GM23338 (cell line): ENCODE results near the gene MICB. TPM values are rescaled to one million over a fixed set of nuclear protein-coding genes. Genes with fewer than 3 reads are reported as not detected.

Experiments
- ATAC-seq: fragments of 200-7000 bp; cut with Tn5 transposase; 3 replicates; pipeline ENCODE4 v1.9.1; 2020
- DNase-seq: peaks from one replicate; pipeline ENCODE4 v3.0.0-alpha.2; 2015; ENCODE audit warnings: low spot score
- H2AFZ ChIP-seq: fragments of 200-600 bp; sonication (generic); 2 replicates; pipeline ENCODE4 v1.8.0; 2016; ENCODE audit warnings: antibody characterized with exemption, mild to moderate bottlenecking, moderate library complexity
- H3F3A ChIP-seq: fragments of 200-600 bp; sonication (generic); replicated peaks from 2 replicates; pipeline ENCODE4 v1.8.0; 2017; ENCODE audit warnings: antibody characterized with exemption, mixed run types, low read depth
- H3K27ac ChIP-seq: fragments of 200-600 bp; sonication (generic); 2 replicates; pipeline ENCODE4 v1.6.1; 2016; ENCODE audit warnings: low read depth
- H3K27me3 ChIP-seq: fragments of 200-600 bp; sonication (generic); 2 replicates; pipeline ENCODE4 v1.8.0; 2016; ENCODE audit warnings: mild to moderate bottlenecking, mixed run types, moderate library complexity; ENCODE audit not compliant: insufficient read depth
- H3K36me3 ChIP-seq: fragments of 200-600 bp; sonication (generic); 2 replicates; pipeline ENCODE4 v1.8.0; 2016; ENCODE audit warnings: mild to moderate bottlenecking; ENCODE audit not compliant: insufficient read depth
- H3K4me1 ChIP-seq: fragments of 200-600 bp; sonication (generic); 2 replicates; pipeline ENCODE4 v1.8.0; 2016; ENCODE audit warnings: mild to moderate bottlenecking, moderate library complexity; ENCODE audit not compliant: insufficient read depth
- H3K4me2 ChIP-seq: fragments of 200-600 bp; sonication (generic); 2 replicates; pipeline ENCODE4 v1.7.1; 2017; ENCODE audit warnings: mixed run types
- H3K4me3 ChIP-seq: fragments of 200-600 bp; sonication (generic); 2 replicates; pipeline ENCODE4 v1.6.1; 2016; ENCODE audit warnings: mixed run types
- H3K79me2 ChIP-seq: fragments of 200-600 bp; sonication (generic); replicated peaks from 2 replicates; pipeline ENCODE4 v1.8.0; 2017; ENCODE audit warnings: mild to moderate bottlenecking; ENCODE audit not compliant: insufficient read depth
- H3K9me2 ChIP-seq: fragments of 200-600 bp; sonication (generic); 2 replicates; pipeline ENCODE4 v1.8.0; 2017; ENCODE audit not compliant: insufficient read depth
- H4K20me1 ChIP-seq: fragments of 200-600 bp; sonication (generic); replicated peaks from 2 replicates; pipeline ENCODE4 v1.8.0; 2017; ENCODE audit warnings: mild to moderate bottlenecking; ENCODE audit not compliant: insufficient read depth
- H3K27ac Mint-ChIP-seq: 2 replicates; pipeline ENCODE4 v1.8.0; 2020; ENCODE audit warnings: inconsistent platforms, mild to moderate bottlenecking, moderate library complexity, mixed read lengths
- H3K27me3 Mint-ChIP-seq: 3 replicates; pipeline ENCODE4 v1.8.0; 2022; ENCODE audit warnings: low read depth, mild to moderate bottlenecking, moderate library complexity, mixed read lengths, inconsistent platforms; ENCODE audit not compliant: insufficient read depth, poor library complexity
- H3K36me3 Mint-ChIP-seq: 3 replicates; pipeline ENCODE4 v1.8.0; 2021; ENCODE audit warnings: low read depth, mild to moderate bottlenecking, inconsistent platforms, moderate library complexity, mixed read lengths
- H3K4me1 Mint-ChIP-seq: 3 replicates; pipeline ENCODE4 v1.8.0; 2020; ENCODE audit warnings: mild to moderate bottlenecking, inconsistent platforms, mixed read lengths
- H3K4me3 Mint-ChIP-seq: 3 replicates; pipeline ENCODE4 v1.8.0; 2021; ENCODE audit warnings: moderate library complexity, mild to moderate bottlenecking, inconsistent platforms, mixed read lengths
- H3K9me3 Mint-ChIP-seq: 3 replicates; pipeline ENCODE4 v1.8.0; 2020; ENCODE audit warnings: moderate library complexity, mild to moderate bottlenecking, inconsistent platforms, mixed read lengths
- CREB1 ChIP-seq: fragments of 250-450 bp; sonication (Bioruptor Pico); IDR thresholded peaks from 2 replicates; pipeline ENCODE4 v1.5.0; 2020; ENCODE audit warnings: low read depth, mild to moderate bottlenecking, moderate library complexity
- EZH2 ChIP-seq: fragments of 200-600 bp; sonication (generic); IDR thresholded peaks from one replicate; pipeline ENCODE4 v1.8.0; 2017; ENCODE audit warnings: antibody characterized with exemption, mild to moderate bottlenecking, low read depth; ENCODE audit not compliant: unreplicated experiment
- EZH2phosphoT487 ChIP-seq: fragments of 200-600 bp; sonication (generic); IDR thresholded peaks from one replicate; pipeline ENCODE4 v1.8.1; 2018; ENCODE audit warnings: antibody characterized with exemption; ENCODE audit not compliant: unreplicated experiment
- JUNB ChIP-seq: IDR thresholded peaks from one replicate; pipeline ENCODE4 v1.6.1; 2016; ENCODE audit warnings: antibody characterized with exemption; ENCODE audit not compliant: unreplicated experiment
- NANOG ChIP-seq: IDR thresholded peaks from 2 replicates; pipeline ENCODE4 v1.6.1; 2016; ENCODE audit warnings: antibody characterized with exemption, borderline replicate concordance
- POLR2AphosphoS5 ChIP-seq: IDR thresholded peaks from 2 replicates; pipeline ENCODE4 v1.6.1; 2016; ENCODE audit warnings: antibody characterized with exemption, low read depth
- STAT1 ChIP-seq: IDR thresholded peaks from one replicate; pipeline ENCODE4 v1.6.1; 2016; ENCODE audit warnings: antibody characterized with exemption; ENCODE audit not compliant: unreplicated experiment
- ZNF114 ChIP-seq: fragments of 250-450 bp; sonication (Bioruptor Pico); IDR thresholded peaks from 2 replicates; pipeline ENCODE4 v1.5.0; 2020; ENCODE audit warnings: mild to moderate bottlenecking, moderate library complexity
- ZNF331 ChIP-seq: fragments of 250-450 bp; sonication (Bioruptor Pico); IDR thresholded peaks from 2 replicates; pipeline ENCODE4 v1.5.0; 2020; ENCODE audit warnings: low read depth, mild to moderate bottlenecking, moderate library complexity
- polyA plus RNA-seq: library from polyadenylated mRNA; unstranded; fragments of >200 nt; fragmentation: Nextera tagmentation; extraction: Ambion mirVana; gene quantifications from 2 replicates; pipeline ENCODE4 v1.2.1, GENCODE V29; 2016
- total RNA-seq: library from RNA; depleted of rRNA; stranded (reverse); fragments of >200 nt; shearing (Covaris generic); gene quantifications from 2 replicates; pipeline ENCODE4 v1.2.3, GENCODE V29; 2014
- TF ChIP-seq, protein P1 (sequence below): IDR thresholded peaks from one replicate; pipeline ENCODE4 v1.6.1; 2018; ENCODE audit warnings: antibody characterized with exemption; ENCODE audit not compliant: unreplicated experiment
- TF ChIP-seq, protein P2 (sequence below), 2 experiments: fragments of 200-600 bp in 1 of 2; sonication (generic) in 1 of 2; conservative IDR thresholded peaks; 2 replicates each; pipeline versions ENCODE4 v1.5.1 to v1.6.1; 2016 to 2017; ENCODE audit warnings: antibody characterized with exemption in 2 of 2, low read depth in 2 of 2, mild to moderate bottlenecking in 2 of 2, moderate library complexity in 1 of 2
- TF ChIP-seq, protein P3 (sequence below): IDR thresholded peaks from 2 replicates; pipeline ENCODE4 v1.6.1; 2016; ENCODE audit warnings: antibody characterized with exemption
- TF ChIP-seq, protein P4 (sequence below): fragments of 250-450 bp; sonication (Bioruptor Pico); IDR thresholded peaks from 2 replicates; pipeline ENCODE4 v1.5.0; 2020; ENCODE audit warnings: mild to moderate bottlenecking, moderate library complexity

MICB gene
- total and polyA plus RNA-seq, 2 experiments from 2014 or later: 9.2 to 23.8 TPM

DNA sequence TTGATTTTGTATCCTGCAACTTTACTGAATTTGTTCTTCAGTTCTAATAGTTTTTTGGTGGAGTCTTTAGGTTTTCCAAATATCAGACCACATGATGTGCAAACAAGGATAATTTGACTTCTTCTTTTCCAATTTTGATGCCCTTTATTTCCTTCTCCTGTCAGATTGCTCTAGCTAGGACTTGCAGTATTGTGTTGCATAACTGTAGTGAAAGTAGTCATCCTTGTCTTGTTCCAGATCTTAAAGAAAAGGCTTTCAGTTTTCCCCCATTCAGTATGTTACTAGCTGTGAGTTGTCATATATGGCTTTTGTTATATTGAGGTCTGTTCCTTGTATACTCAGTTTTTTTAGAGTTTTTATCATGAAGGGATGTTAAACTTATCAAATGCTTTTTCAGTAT is 4.6 kb downstream of the MICB start:
- no peak overlapping the region for H3K4me3 ChIP-seq
- H3K4me2 ChIP-seq: no peak overlapping the region
- peaks cover 14% of the 10 kb centered on the region for H4K20me1 ChIP-seq
- H3F3A ChIP-seq: no peaks in the 10 kb centered on the region
- H3K4me1 ChIP-seq: peaks cover 8% of the 10 kb centered on the region
- H3K27ac Mint-ChIP-seq: no peak overlapping the region
- peaks cover 12% of the 10 kb centered on the region; the same call in 1 of the 2 replicates for H3K27me3 ChIP-seq
- TF ChIP-seq, protein P1, sequence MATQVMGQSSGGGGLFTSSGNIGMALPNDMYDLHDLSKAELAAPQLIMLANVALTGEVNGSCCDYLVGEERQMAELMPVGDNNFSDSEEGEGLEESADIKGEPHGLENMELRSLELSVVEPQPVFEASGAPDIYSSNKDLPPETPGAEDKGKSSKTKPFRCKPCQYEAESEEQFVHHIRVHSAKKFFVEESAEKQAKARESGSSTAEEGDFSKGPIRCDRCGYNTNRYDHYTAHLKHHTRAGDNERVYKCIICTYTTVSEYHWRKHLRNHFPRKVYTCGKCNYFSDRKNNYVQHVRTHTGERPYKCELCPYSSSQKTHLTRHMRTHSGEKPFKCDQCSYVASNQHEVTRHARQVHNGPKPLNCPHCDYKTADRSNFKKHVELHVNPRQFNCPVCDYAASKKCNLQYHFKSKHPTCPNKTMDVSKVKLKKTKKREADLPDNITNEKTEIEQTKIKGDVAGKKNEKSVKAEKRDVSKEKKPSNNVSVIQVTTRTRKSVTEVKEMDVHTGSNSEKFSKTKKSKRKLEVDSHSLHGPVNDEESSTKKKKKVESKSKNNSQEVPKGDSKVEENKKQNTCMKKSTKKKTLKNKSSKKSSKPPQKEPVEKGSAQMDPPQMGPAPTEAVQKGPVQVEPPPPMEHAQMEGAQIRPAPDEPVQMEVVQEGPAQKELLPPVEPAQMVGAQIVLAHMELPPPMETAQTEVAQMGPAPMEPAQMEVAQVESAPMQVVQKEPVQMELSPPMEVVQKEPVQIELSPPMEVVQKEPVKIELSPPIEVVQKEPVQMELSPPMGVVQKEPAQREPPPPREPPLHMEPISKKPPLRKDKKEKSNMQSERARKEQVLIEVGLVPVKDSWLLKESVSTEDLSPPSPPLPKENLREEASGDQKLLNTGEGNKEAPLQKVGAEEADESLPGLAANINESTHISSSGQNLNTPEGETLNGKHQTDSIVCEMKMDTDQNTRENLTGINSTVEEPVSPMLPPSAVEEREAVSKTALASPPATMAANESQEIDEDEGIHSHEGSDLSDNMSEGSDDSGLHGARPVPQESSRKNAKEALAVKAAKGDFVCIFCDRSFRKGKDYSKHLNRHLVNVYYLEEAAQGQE: no peak
- no peak for TF ChIP-seq ZNF114 (CRISPR knock-in tag)
- TF ChIP-seq JUNB: no peak
- no peak for TF ChIP-seq STAT1
- TF ChIP-seq ZNF331: no peak
- TF ChIP-seq, protein P2, sequence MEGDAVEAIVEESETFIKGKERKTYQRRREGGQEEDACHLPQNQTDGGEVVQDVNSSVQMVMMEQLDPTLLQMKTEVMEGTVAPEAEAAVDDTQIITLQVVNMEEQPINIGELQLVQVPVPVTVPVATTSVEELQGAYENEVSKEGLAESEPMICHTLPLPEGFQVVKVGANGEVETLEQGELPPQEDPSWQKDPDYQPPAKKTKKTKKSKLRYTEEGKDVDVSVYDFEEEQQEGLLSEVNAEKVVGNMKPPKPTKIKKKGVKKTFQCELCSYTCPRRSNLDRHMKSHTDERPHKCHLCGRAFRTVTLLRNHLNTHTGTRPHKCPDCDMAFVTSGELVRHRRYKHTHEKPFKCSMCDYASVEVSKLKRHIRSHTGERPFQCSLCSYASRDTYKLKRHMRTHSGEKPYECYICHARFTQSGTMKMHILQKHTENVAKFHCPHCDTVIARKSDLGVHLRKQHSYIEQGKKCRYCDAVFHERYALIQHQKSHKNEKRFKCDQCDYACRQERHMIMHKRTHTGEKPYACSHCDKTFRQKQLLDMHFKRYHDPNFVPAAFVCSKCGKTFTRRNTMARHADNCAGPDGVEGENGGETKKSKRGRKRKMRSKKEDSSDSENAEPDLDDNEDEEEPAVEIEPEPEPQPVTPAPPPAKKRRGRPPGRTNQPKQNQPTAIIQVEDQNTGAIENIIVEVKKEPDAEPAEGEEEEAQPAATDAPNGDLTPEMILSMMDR (conservative IDR thresholded peaks at IDR 0.05; ENCODE audit: low read depth in 2 of 2): no peak
- no peak for TF ChIP-seq NANOG
- TF ChIP-seq, protein P3, sequence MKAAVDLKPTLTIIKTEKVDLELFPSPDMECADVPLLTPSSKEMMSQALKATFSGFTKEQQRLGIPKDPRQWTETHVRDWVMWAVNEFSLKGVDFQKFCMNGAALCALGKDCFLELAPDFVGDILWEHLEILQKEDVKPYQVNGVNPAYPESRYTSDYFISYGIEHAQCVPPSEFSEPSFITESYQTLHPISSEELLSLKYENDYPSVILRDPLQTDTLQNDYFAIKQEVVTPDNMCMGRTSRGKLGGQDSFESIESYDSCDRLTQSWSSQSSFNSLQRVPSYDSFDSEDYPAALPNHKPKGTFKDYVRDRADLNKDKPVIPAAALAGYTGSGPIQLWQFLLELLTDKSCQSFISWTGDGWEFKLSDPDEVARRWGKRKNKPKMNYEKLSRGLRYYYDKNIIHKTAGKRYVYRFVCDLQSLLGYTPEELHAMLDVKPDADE: no peak
- no peak for TF ChIP-seq CREB1 (CRISPR knock-in tag)
- TF ChIP-seq, protein P4, sequence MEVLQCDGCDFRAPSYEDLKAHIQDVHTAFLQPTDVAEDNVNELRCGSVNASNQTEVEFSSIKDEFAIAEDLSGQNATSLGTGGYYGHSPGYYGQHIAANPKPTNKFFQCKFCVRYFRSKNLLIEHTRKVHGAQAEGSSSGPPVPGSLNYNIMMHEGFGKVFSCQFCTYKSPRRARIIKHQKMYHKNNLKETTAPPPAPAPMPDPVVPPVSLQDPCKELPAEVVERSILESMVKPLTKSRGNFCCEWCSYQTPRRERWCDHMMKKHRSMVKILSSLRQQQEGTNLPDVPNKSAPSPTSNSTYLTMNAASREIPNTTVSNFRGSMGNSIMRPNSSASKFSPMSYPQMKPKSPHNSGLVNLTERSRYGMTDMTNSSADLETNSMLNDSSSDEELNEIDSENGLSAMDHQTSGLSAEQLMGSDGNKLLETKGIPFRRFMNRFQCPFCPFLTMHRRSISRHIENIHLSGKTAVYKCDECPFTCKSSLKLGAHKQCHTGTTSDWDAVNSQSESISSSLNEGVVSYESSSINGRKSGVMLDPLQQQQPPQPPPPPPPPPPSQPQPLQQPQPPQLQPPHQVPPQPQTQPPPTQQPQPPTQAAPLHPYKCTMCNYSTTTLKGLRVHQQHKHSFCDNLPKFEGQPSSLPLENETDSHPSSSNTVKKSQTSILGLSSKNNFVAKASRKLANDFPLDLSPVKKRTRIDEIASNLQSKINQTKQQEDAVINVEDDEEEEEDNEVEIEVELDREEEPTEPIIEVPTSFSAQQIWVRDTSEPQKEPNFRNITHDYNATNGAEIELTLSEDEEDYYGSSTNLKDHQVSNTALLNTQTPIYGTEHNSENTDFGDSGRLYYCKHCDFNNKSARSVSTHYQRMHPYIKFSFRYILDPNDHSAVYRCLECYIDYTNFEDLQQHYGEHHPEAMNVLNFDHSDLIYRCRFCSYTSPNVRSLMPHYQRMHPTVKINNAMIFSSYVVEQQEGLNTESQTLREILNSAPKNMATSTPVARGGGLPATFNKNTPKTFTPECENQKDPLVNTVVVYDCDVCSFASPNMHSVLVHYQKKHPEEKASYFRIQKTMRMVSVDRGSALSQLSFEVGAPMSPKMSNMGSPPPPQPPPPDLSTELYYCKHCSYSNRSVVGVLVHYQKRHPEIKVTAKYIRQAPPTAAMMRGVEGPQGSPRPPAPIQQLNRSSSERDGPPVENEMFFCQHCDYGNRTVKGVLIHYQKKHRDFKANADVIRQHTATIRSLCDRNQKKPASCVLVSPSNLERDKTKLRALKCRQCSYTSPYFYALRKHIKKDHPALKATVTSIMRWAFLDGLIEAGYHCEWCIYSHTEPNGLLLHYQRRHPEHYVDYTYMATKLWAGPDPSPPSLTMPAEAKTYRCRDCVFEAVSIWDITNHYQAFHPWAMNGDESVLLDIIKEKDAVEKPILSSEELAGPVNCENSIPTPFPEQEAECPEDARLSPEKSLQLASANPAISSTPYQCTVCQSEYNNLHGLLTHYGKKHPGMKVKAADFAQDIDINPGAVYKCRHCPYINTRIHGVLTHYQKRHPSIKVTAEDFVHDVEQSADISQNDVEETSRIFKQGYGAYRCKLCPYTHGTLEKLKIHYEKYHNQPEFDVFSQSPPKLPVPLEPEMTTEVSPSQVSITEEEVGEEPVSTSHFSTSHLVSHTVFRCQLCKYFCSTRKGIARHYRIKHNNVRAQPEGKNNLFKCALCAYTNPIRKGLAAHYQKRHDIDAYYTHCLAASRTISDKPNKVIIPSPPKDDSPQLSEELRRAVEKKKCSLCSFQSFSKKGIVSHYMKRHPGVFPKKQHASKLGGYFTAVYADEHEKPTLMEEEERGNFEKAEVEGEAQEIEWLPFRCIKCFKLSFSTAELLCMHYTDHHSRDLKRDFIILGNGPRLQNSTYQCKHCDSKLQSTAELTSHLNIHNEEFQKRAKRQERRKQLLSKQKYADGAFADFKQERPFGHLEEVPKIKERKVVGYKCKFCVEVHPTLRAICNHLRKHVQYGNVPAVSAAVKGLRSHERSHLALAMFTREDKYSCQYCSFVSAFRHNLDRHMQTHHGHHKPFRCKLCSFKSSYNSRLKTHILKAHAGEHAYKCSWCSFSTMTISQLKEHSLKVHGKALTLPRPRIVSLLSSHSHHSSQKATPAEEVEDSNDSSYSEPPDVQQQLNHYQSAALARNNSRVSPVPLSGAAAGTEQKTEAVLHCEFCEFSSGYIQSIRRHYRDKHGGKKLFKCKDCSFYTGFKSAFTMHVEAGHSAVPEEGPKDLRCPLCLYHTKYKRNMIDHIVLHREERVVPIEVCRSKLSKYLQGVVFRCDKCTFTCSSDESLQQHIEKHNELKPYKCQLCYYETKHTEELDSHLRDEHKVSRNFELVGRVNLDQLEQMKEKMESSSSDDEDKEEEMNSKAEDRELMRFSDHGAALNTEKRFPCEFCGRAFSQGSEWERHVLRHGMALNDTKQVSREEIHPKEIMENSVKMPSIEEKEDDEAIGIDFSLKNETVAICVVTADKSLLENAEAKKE (CRISPR knock-in tag): no peak
- TF ChIP-seq EZH2: no peak
- TF ChIP-seq EZH2phosphoT487: no peak
- TF ChIP-seq POLR2AphosphoS5: no peak
- H2AFZ ChIP-seq: no peak overlapping the region
- H3K36me3 Mint-ChIP-seq: peaks cover 8% of the 10 kb centered on the region; the same call in 2 of the 3 replicates
- H3K27ac ChIP-seq: no peak overlapping the region
- peaks cover 16% of the 10 kb centered on the region for H3K27me3 Mint-ChIP-seq
- no peaks in the 10 kb centered on the region; the same call in 2 of the 3 replicates for H3K9me3 Mint-ChIP-seq
- no peak overlapping the region for H3K4me3 Mint-ChIP-seq
- H3K79me2 ChIP-seq: peaks cover 42% of the 10 kb centered on the region
- H3K36me3 ChIP-seq: no peaks in the 10 kb centered on the region
- peaks cover 29% of the 10 kb centered on the region for H3K4me1 Mint-ChIP-seq
- DNase-seq: no peak
- ATAC-seq: no peak
- H3K9me2 ChIP-seq: no peaks in the 10 kb centered on the region
